Erythroblast (primary cell): ENCODE data around the gene CCDC51.

Source experiments
- GATA1 ChIP-seq: IDR thresholded peaks from 2 replicates; pipeline ENCODE4 v1.6.1; 2011; ENCODE audit warnings: low read depth, mild to moderate bottlenecking, control low read depth, low read length, moderate library complexity
- POLR2A ChIP-seq: IDR thresholded peaks from 2 replicates; pipeline ENCODE4 v1.6.1; 2011; ENCODE audit warnings: mild to moderate bottlenecking, low read length

GRCh38 chr3:48432411-48433371 is 7.2 kb downstream of the CCDC51 start:
- TF ChIP-seq POLR2A, result no peak
- TF ChIP-seq GATA1, result no peak
